RPMI7951 (cell line): ENCODE measurements around the gene DCUN1D2. TPM values are rescaled to one million over a fixed set of nuclear protein-coding genes. Genes with fewer than 3 reads are reported as not detected.
"Not testable (repeated sequence)": the region's sequence is repeated elsewhere in the genome, so short reads cannot be mapped to it uniquely, and the experiment has no call there.

Experiments used
- DNase-seq: peaks from one replicate; pipeline ENCODE4 v3.0.0-alpha.2; 2012; ENCODE audit warnings: low read depth
- total RNA-seq: library from RNA; depleted of rRNA; stranded (reverse); fragments of >200 nt; shearing (Covaris generic); gene quantifications from 2 replicates; pipeline ENCODE4 v1.2.3, GENCODE V29; 2014

The DCUN1D2 gene
- total RNA-seq, 1 experiment from 2014 or later: 3.6 TPM

- no peak for DNase-seq
Measured at GRCh38 chr13:113446488-113446854, 44.0 kb downstream of the DCUN1D2 start.

GRCh38 chr13:113445791-113446487 lies 44.6 kb downstream of the DCUN1D2 start:
- no peak for DNase-seq

DNA sequence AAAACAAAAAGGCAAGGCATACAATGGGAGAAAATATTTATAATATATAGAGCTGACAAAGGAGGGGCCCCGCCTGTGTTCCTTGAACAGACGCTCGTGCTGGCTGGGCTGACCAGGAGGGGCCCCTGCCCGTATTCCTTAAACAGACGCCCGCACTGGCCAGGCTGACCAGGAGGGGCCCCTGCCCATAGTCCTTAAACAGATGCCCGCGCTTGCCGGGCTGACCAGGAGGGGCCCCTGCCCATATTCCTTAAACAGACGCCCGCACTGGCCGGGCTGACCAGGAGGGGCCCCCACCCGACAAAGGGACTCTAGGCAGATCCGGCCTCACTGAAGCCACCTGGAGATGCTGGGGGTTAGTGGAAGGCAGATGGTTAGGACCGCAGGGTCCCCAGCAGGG lies 46.5 kb downstream of the DCUN1D2 start:
- DNase-seq: no peak

- DNase-seq: no peak
Measured at GRCh38 chr13:113442985-113443362, 47.5 kb downstream of the DCUN1D2 start.

DNA sequence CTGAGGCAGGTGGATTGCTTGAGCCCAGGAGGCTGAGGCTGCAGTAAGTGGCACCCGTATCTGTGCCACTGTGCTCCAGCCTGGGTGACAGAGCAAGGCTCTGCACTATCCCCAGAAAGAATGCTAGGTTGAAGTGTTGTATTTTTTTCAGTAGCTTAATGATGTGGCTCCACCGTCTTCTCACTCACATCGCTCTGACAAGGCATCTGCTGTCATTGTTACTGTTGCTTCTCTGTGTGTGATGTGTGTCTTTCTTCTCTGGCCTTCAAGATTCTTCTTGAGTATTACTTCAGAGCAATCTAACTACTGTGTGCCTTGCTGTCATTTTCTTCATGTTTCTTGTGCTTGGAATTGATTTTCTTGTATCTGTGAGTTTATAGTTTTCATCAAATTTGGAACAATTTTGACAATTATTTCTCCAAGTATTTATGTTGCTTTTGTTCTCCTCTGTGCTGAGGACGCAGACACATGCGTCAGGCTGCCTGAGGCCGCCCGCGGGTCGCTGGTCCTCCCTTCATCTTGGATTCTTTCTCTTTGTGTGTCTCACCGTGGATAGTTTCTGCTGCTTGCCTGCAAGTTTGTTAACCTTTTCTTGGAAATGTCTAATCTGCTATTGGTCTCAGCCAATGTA lies 48.0 kb downstream of the DCUN1D2 start:
- no peak for DNase-seq

- DNase-seq: no peak
Measured at GRCh38 chr13:113441661-113442060, 48.9 kb downstream of the DCUN1D2 start.

GRCh38 chr13:113437408-113438010 lies 53.0 kb downstream of the DCUN1D2 start:
- peak; percentile 24 for DNase-seq

DNA sequence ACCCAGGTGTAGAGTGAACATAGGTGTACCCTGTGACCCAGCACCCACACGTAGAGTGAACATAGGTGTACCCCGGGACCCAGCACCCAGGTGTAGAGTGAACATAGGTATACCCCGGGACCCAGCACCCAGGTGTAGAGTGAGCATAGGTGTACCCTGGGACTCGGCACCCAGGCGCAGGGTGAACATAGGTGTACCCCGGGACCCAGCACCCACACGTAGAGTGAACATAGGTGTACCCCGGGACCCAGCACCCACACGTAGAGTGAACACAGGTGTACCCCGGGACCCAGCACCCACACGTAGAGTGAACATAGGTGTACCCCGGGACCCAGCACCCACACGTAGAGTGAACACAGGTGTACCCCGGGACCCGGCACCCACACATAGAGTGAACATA lies 53.6 kb downstream of the DCUN1D2 start:
- not testable (repeated sequence) for DNase-seq

GRCh38 chr13:113435907-113436306 lies 54.6 kb downstream of the DCUN1D2 start:
- not testable (repeated sequence) for DNase-seq

DNA sequence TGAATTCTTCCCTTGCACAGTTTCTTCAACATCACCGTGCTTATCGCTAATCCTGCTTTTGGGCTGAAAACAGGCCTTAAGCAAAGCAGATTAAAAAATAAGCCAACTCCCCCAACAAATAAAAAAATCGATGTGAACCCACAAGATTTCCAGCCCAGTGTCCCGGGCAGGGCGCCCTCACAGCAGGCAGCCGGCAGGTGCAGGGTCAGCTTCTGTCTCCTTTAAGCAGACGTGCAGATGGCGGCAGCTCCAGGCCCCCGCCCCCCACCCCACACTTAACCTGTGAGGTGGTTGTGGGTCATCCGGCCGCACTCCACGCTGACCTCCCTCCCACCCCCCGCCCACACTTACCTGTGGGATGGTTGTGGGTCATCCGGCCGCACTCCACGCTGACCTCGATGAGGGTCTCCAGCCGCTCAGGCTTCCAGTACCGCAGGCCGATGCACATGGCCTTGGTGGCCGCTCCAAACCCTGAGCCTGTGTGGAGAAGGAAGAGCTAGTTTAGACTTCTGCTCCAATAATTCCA lies 57.1 kb downstream of the DCUN1D2 start:
- no peak for DNase-seq

- no peak for DNase-seq
Measured at GRCh38 chr13:113432506-113433270, 57.8 kb downstream of the DCUN1D2 start.

- DNase-seq: no peak
Measured at GRCh38 chr13:113431171-113431570, 59.3 kb downstream of the DCUN1D2 start.

GRCh38 chr13:113430378-113431110 lies 60.0 kb downstream of the DCUN1D2 start:
- no peak for DNase-seq

DNA sequence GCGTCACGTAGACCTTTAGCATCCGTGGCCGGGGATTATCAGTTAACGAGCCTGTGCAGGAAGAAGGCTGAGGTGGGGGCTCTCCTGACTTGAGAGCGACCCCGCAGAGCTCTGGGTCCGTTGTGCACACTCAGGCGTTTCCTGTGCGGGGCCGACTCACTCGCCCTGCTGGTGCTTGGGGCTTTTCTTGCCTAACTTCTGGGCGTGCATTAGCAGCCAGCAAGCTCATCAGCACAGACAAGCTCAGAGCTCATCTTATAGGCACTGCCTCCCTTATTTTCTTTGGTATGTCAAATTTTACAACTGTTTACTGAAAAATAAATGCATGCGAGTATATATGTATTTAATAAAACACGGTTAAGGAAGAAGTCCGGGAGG lies 60.9 kb downstream of the DCUN1D2 start:
- DNase-seq: no peak

GRCh38 chr13:113428871-113429607 lies 61.5 kb downstream of the DCUN1D2 start:
- no peak for DNase-seq

DNA sequence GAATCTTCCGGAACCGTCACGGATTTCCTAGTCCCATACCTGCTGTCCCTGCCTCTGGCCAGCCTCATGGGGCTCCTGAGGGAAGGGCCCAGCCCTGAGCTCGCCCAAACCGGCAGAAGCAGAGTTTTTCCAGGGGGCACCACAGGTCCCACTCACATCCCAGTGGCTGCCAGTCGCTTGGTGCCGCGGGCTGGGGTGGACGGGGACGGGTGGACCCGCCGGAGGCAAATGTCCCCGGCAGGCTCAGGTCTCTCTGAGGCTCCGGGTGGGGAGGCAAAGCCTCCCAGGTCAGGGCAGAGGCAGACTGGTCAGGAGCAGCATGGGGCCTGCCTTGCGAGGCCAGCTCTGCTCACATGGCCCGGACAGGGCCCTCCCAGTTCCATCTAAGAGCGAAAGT lies 62.0 kb downstream of the DCUN1D2 start:
- DNase-seq: no peak

- DNase-seq: no peak
Measured at GRCh38 chr13:113427562-113428468, 62.7 kb downstream of the DCUN1D2 start.

GRCh38 chr13:113426591-113426986 lies 63.9 kb downstream of the DCUN1D2 start:
- DNase-seq: no peak

- no peak for DNase-seq
Measured at GRCh38 chr13:113425941-113426590, 64.4 kb downstream of the DCUN1D2 start.
